RCC 7860 (cell line): ENCODE results near the gene TOLLIP.

Experiments used
- DNase-seq: peaks from one replicate; pipeline ENCODE4 v3.0.0-alpha.2; 2015; ENCODE audit warnings: low spot score
- FAIRE-seq: peaks from 2 replicates; lab custom pipeline; 2012; peaks lifted over from hg19 to GRCh38; lab: Jason Lieb, UNC

Gene TOLLIP

DNA sequence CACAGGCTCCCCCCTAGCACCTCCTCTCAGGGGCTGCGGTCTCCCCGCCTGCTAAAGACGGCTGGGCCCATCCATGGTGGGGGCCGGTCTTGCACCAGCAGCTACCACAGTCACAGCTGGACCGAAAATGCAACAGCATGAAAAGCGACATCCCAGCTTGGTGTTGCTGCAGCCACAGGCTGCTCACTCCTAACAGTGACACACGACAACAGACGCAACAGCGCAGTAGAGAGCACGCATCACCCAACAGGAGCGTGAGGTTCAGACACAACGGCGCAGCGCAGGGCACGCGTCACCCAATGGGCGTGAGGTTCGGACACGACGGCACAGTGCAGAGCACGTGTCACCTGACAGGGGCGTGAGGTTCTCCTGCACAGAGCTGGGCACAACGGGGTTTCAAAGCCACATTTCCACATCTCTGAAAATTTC is 24.1 kb downstream of the TOLLIP start:
- FAIRE-seq: no peak
- DNase-seq: no peak

GRCh38 chr11:1283906-1284305 is 25.5 kb downstream of the TOLLIP start:
- DNase-seq (no peak), FAIRE-seq (no peak)

DNA sequence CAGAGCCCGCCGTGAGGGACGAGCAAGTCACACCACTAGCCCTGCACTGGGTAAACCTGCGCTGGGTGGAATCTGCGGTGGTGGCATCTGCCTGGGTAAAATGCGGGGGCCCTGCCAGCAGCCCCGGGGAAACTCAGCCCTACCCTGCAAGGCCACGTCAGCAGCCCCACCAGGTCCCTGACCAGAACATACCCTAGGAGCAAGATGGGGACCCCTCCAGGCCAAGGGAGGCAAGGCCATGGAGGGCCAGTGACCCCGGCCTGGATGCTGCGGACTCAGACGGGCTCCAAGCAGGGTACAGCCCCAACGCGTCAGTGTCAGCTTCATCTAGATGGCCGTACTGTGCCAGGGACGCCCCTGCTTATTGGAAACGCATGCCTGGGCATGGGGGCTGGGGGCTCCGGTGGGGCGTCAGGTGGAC is 26.3 kb downstream of the TOLLIP start:
- DNase-seq (no peak), FAIRE-seq (no peak)

DNA sequence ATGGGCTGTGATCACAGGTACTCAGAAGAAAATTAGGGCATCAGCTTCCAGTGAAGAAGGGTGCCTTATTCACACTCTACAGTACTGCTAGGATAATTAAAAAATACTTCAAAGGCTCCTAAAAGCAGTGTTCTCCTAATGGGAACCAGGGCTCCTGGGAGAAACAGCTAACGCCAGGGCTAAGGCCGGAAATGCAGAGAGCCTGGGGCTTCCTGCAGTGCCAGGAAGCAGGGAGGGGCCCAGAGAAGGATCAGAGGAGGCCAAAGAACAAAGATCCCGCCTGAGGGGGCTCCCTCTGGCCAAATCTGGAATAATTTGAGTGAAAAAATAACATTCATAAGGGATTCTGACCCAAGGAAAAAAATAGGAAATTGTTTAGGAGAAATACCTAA is 27.5 kb downstream of the TOLLIP start:
- FAIRE-seq (no peak), DNase-seq (no peak)

GRCh38 chr11:1281326-1281973 is 28.0 kb downstream of the TOLLIP start:
- no peak for DNase-seq
- FAIRE-seq: no peak

GRCh38 chr11:1280116-1281035 is 29.1 kb downstream of the TOLLIP start:
- DNase-seq (no peak), FAIRE-seq (no peak)

GRCh38 chr11:1279674-1280055 is 29.8 kb downstream of the TOLLIP start:
- no peak for FAIRE-seq
- no peak for DNase-seq

GRCh38 chr11:1278766-1279673 is 30.4 kb downstream of the TOLLIP start:
- DNase-seq: no peak
- FAIRE-seq: no peak

- DNase-seq (no peak), FAIRE-seq (no peak)
These were observed 31.4 kb downstream of the TOLLIP start for GRCh38 chr11:1277936-1278512.

DNA sequence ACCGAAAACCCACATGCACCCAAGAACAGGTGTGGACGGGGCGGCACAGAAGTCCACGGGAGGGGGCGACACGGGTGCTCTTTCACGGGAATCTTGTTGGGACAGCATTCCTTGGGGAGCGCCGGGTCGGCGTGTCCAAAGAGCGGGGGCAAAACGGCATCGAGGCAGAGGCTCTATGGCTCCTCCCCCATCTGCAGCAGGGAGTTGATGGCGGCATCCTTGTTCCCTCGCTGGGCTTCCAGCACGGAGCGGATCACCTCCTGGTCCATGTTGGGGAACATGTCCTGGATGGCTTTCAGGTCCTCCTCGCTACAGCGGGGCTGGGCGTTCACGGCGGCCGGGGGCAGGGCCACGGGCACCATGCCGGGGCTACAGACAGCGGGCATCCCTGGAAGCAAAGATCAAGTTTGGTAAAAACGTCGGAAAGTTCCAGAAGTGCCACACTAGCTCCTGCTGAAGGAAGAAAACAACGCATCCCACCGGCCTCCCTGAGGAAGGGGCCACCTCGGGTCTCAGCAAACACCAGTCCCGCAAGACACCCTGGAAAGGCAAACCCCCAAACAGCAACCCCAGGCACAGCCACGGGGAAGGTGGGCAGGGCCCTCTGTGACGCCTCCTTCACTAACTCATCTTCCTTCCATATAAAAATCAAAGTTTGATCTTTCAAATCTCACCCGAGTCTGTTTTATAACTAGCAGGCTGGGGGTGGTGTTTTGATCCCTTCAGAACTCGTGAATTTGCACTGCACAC is 32.4 kb downstream of the TOLLIP start:
- DNase-seq (no peak), FAIRE-seq (no peak)

GRCh38 chr11:1276041-1276790 is 33.2 kb downstream of the TOLLIP start:
- no peak for FAIRE-seq
- no peak for DNase-seq

DNA sequence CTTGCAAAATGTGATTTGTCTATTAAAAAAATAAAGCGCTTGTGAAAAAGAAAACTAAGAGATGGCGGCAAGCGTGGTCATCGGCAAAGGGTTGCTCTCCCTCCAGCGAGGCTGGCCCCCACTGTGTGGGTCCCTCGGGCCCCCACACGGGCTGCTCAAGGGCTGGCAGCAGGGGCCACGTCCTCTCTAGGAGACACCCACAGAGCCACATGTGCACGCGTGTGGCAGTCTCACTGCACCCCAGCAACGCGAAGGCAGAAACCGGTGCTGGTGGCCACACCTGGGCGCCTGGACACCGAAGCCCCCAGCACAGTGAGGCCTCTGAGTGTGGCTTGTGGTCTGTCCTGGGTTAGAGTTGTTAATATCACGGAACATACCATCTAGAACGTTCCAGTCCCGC is 34.4 kb downstream of the TOLLIP start:
- FAIRE-seq: no peak
- DNase-seq: no peak

GRCh38 chr11:1274501-1274900 is 34.9 kb downstream of the TOLLIP start:
- FAIRE-seq (no peak), DNase-seq (no peak)

DNA sequence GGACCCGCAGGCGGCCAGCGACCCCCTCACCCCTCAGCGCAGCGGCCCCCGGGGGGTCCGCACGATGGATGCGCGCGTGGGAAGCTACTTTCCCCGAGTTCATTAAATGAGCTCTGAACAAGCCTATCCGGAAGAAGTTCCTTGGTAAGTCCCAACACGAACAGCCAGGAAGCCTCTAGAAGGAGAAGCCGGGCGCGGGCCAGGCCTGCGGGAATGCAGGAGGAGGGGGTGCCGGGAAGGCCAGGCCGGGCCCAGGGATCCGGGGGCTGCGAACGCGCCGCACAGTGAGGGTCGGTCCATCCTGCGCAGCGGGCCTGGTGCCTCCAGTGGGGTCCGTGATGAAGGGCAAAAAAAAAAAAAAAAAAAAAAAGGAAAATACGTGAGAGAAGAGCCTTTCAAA is 36.9 kb downstream of the TOLLIP start:
- no peak for DNase-seq
- no peak for FAIRE-seq

DNA sequence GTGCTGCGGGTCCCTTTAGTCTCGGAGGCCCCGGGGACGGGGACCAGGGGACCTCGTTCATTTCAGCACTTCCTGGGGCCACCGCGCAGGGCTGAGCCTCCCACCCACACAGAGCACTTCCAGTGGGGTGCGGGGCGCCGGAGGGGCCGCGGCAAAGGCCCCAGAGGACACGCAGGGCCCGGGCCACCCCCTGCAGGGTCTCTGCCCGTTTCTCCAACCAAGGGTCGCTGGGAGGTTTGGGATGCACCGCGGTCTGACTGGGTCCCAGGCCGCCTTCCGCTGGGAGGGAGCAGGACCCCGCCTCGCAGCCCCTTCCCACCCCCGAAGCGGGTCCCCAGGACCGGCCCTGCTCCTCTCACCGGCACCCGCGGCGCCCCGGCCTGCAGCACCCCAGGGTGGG is 37.5 kb downstream of the TOLLIP start:
- FAIRE-seq (no peak), DNase-seq (no peak)

- FAIRE-seq (no peak), DNase-seq (no peak)
These were observed 38.0 kb downstream of the TOLLIP start for GRCh38 chr11:1271406-1271805.

- DNase-seq (no peak), FAIRE-seq (no peak)
These were observed 38.4 kb downstream of the TOLLIP start for GRCh38 chr11:1271002-1271401.

DNA sequence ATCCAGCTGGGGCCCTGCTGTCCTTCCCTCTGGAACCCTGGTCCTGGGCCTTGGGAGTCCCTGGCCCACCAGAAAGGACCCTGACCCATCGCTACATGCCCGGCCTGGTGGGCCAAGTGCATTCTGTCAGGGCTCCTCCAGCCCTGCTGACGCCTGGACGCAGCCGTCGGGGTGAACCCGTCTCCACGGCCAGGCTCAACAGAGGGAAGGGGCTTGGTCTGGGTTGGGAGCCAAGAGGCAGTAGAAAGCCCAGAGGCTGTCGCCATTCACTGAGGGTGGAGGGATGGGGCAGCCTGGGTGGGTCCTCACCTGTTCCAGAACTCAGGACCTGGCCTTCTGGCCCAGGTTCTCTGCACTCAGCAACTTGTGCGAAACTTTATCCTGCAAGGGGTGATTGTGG is 39.0 kb downstream of the TOLLIP start:
- no peak for FAIRE-seq

DNA sequence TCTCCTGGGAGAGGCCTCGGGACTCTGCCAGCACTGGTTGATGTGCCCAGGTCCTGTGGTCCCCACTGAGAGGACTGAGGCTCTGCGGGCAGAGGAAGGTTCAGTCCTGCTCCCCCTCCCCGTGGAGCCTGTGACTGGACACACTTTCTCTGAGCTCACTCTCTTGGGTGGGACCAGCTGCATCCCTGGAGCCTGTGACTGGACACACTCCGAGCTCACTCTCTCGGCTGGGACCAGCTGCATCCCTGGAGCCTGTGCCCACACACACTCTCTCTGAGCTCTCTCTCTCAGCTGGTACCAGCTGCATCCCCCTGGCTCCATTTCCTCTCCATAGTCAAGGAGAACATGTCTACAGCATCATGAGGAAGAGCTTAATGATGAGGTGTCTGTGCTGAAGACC is 39.5 kb downstream of the TOLLIP start:
- FAIRE-seq (no peak), DNase-seq (no peak)

More for the DNA sequence above, 39.0 kb downstream of the TOLLIP start:
- no peak for DNase-seq
